ENCODE data around the gene OR1B1.
"Not testable (repeated sequence)": the region's sequence is repeated elsewhere in the genome, so short reads cannot be mapped to it uniquely, and the experiment has no call there.

The OR1B1 gene

GRCh38 chr9:122619996-122620395, 37.4 kb downstream of the OR1B1 start:
- no peak for DNase-seq (ENCODE audit: low spot score)

GRCh38 chr9:122614362-122614761, 43.1 kb downstream of the OR1B1 start, which contains the start of gene OR1Q1:
Gene OR1Q1, plus strand, starts transcription at chr9:122614738. Its CDS starts 0 bp downstream, at chr9:122614738.
- DNase-seq (ENCODE audit: low spot score): no peak
- TF ChIP-seq CTCF (IDR thresholded peaks at IDR 0.05; ENCODE audit: borderline replicate concordance, control extremely low read depth, extremely low read depth, insufficient read depth, missing control alignments): no peak
- in situ Hi-C loops (cut with MboI; ENCODE audit: low sequenced_read_pairs, unreplicated experiment): no loop called here

More at GRCh38 chr9:122619996-122620395, 37.4 kb downstream of the OR1B1 start:
- no peak for TF ChIP-seq CTCF (IDR thresholded peaks at IDR 0.05; ENCODE audit: borderline replicate concordance, control extremely low read depth, extremely low read depth, insufficient read depth, missing control alignments)
- in situ Hi-C loops (cut with MboI; ENCODE audit: low sequenced_read_pairs, unreplicated experiment): no loop called here

GRCh38 chr9:122609804-122610203, 47.6 kb downstream of the OR1B1 start:
- TF ChIP-seq CTCF (IDR thresholded peaks at IDR 0.05; ENCODE audit: borderline replicate concordance, control extremely low read depth, extremely low read depth, insufficient read depth, missing control alignments): no peak
- DNase-seq (ENCODE audit: low spot score): no peak
- in situ Hi-C loops (cut with MboI; ENCODE audit: low sequenced_read_pairs, unreplicated experiment): no loop called here

- no peak for DNase-seq (ENCODE audit: low spot score)
- no peak for TF ChIP-seq CTCF (IDR thresholded peaks at IDR 0.05; ENCODE audit: borderline replicate concordance, control extremely low read depth, extremely low read depth, insufficient read depth, missing control alignments)
- in situ Hi-C loops (cut with MboI; ENCODE audit: low sequenced_read_pairs, unreplicated experiment): no loop called here
These were observed 50.8 kb downstream of the OR1B1 start for GRCh38 chr9:122606587-122606986.

GRCh38 chr9:122605691-122606090, 51.7 kb downstream of the OR1B1 start:
- TF ChIP-seq CTCF (IDR thresholded peaks at IDR 0.05; ENCODE audit: borderline replicate concordance, control extremely low read depth, extremely low read depth, insufficient read depth, missing control alignments): no peak
- DNase-seq (ENCODE audit: low spot score): no peak
- in situ Hi-C loops (cut with MboI; ENCODE audit: low sequenced_read_pairs, unreplicated experiment): no loop called here

GRCh38 chr9:122583284-122583683, 74.1 kb downstream of the OR1B1 start, which contains the start of gene OR1L8:
Gene OR1L8, minus strand, starts transcription at chr9:122583384. Its CDS starts 14,907 bp downstream, at chr9:122568477.
- DNase-seq (ENCODE audit: low spot score); in situ Hi-C loops (cut with MboI; ENCODE audit: low sequenced_read_pairs, unreplicated experiment): not testable (repeated sequence)

GRCh38 chr9:122580360-122580759, 77.1 kb downstream of the OR1B1 start:
- DNase-seq (ENCODE audit: low spot score): no peak
- in situ Hi-C loops (cut with MboI; ENCODE audit: low sequenced_read_pairs, unreplicated experiment): no loop called here
- TF ChIP-seq CTCF (IDR thresholded peaks at IDR 0.05; ENCODE audit: borderline replicate concordance, control extremely low read depth, extremely low read depth, insufficient read depth, missing control alignments): no peak
